GM12801 (cell line): ENCODE data around the gene CDK14.

Experiments
- CTCF ChIP-seq: IDR thresholded peaks from one replicate; pipeline ENCODE4 v1.5.1; 2011; ENCODE audit warnings: control low read depth; ENCODE audit not compliant: insufficient read length; ENCODE audit errors: extremely low read depth

CDK14 gene

GRCh38 chr7:90642978-90643377, 46.9 kb downstream of the CDK14 start:
- no peak for TF ChIP-seq CTCF

GRCh38 chr7:90645784-90646183, 49.7 kb downstream of the CDK14 start:
- TF ChIP-seq CTCF, result no peak

- no peak for TF ChIP-seq CTCF
Observed at GRCh38 chr7:90648107-90648506, 52.0 kb downstream of the CDK14 start.

- no peak for TF ChIP-seq CTCF
Observed at GRCh38 chr7:90648834-90649233, 52.7 kb downstream of the CDK14 start.

GRCh38 chr7:90654718-90655427, 58.8 kb downstream of the CDK14 start:
- no peak for TF ChIP-seq CTCF

GRCh38 chr7:90655566-90655965, 59.4 kb downstream of the CDK14 start:
- no peak for TF ChIP-seq CTCF

- TF ChIP-seq CTCF, result no peak
Observed at GRCh38 chr7:90657481-90657880, 61.4 kb downstream of the CDK14 start.
